ENCODE data around the gene NFE2L2.

The NFE2L2 gene

DNA sequence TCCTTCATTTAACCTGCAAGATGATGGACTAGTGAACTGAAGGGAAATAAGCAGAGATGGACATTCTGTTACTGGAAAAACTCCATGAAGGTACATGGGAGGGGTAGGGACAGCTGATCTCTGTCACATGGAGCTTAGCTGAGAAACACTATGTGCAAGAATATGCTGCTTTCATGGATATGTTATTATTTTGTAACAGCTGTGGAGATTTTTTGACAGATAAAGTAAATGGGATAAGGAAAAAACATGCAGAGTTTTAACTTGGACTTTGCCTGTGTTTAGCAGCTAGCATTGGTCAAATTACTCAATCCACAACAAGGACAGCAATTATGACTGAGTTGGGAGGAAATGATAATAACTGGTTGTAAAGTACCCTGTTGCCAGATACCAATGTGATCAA is 80.7 kb downstream of the NFE2L2 start:
- in situ Hi-C loops (cut with MboI; ENCODE audit: low sequenced_read_pairs, unreplicated experiment): no loop called here
- TF ChIP-seq, protein P1, sequence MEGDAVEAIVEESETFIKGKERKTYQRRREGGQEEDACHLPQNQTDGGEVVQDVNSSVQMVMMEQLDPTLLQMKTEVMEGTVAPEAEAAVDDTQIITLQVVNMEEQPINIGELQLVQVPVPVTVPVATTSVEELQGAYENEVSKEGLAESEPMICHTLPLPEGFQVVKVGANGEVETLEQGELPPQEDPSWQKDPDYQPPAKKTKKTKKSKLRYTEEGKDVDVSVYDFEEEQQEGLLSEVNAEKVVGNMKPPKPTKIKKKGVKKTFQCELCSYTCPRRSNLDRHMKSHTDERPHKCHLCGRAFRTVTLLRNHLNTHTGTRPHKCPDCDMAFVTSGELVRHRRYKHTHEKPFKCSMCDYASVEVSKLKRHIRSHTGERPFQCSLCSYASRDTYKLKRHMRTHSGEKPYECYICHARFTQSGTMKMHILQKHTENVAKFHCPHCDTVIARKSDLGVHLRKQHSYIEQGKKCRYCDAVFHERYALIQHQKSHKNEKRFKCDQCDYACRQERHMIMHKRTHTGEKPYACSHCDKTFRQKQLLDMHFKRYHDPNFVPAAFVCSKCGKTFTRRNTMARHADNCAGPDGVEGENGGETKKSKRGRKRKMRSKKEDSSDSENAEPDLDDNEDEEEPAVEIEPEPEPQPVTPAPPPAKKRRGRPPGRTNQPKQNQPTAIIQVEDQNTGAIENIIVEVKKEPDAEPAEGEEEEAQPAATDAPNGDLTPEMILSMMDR (IDR thresholded peaks at IDR 0.05; ENCODE audit: borderline replicate concordance, control extremely low read depth, extremely low read depth, insufficient read depth, missing control alignments): no peak

More for the DNA sequence above, 80.7 kb downstream of the NFE2L2 start:
- no peak for DNase-seq (ENCODE audit: low spot score)
